AG08396 (cell line): ENCODE measurements around the gene PTGR3.
"Not testable (repeated sequence)": the region's sequence is repeated elsewhere in the genome, so short reads cannot be mapped to it uniquely, and the experiment has no call there.

Experiments
- DNase-seq: peaks from one replicate; pipeline ENCODE4 v3.0.0; 2012; ENCODE audit warnings: low spot score, mixed read lengths

Gene PTGR3

GRCh38 chr18:75202696-75203365 is 6.1 kb downstream of the PTGR3 start:
- no peak for DNase-seq

GRCh38 chr18:75201282-75202270 is 7.4 kb downstream of the PTGR3 start:
- no peak for DNase-seq

GRCh38 chr18:75200605-75201280 is 8.2 kb downstream of the PTGR3 start:
- no peak for DNase-seq

- DNase-seq: no peak
These were observed 8.9 kb downstream of the PTGR3 start for GRCh38 chr18:75200071-75200470.

- DNase-seq: no peak
These were observed 9.6 kb downstream of the PTGR3 start for GRCh38 chr18:75199327-75199726.

GRCh38 chr18:75198036-75198435 is 10.9 kb downstream of the PTGR3 start:
- no peak for DNase-seq

GRCh38 chr18:75192899-75193298 is 16.0 kb downstream of the PTGR3 start:
- DNase-seq: no peak

GRCh38 chr18:75189696-75190095 is 19.2 kb downstream of the PTGR3 start:
- DNase-seq: no peak

- not testable (repeated sequence) for DNase-seq
These were observed 21.2 kb downstream of the PTGR3 start for GRCh38 chr18:75187702-75188101.

- DNase-seq: no peak
These were observed 23.5 kb downstream of the PTGR3 start for GRCh38 chr18:75185460-75185859.

GRCh38 chr18:75183973-75184493 is 24.9 kb downstream of the PTGR3 start:
- no peak for DNase-seq

GRCh38 chr18:75183524-75183923 is 25.4 kb downstream of the PTGR3 start:
- DNase-seq: no peak

GRCh38 chr18:75179819-75180600 is 28.9 kb downstream of the PTGR3 start:
- DNase-seq: no peak

- DNase-seq: no peak
These were observed 30.6 kb downstream of the PTGR3 start for GRCh38 chr18:75178376-75178775.

- DNase-seq: no peak
These were observed 32.1 kb downstream of the PTGR3 start for GRCh38 chr18:75176849-75177248.

GRCh38 chr18:75173738-75174137 is 35.2 kb downstream of the PTGR3 start:
- DNase-seq: no peak

GRCh38 chr18:75173125-75173432 is 35.9 kb downstream of the PTGR3 start:
- DNase-seq: no peak

- no peak for DNase-seq
These were observed 36.4 kb downstream of the PTGR3 start for GRCh38 chr18:75172299-75173124.

GRCh38 chr18:75170916-75171315 is 38.0 kb downstream of the PTGR3 start:
- no peak for DNase-seq

- DNase-seq: no peak
These were observed 38.7 kb downstream of the PTGR3 start for GRCh38 chr18:75170022-75170789.
